ENCODE measurements around the gene CELA3A.

GRCh38 chr1:21956720-21957552 is 44.5 kb upstream of the CELA3A start:
- TF ChIP-seq CTCF (IDR thresholded peaks at IDR 0.05; ENCODE audit: low read depth, low read length, poor library complexity, severe bottlenecking) (no peak), EZH2phosphoT487 (IDR thresholded peaks at IDR 0.05; ENCODE audit: borderline replicate concordance, low read length) (no peak)
